ENCODE data around the gene ARHGAP26.

Gene ARHGAP26

GRCh38 chr5:143131972-143132371 is 361.8 kb downstream of the ARHGAP26 start:
- H3K36me3 ChIP-seq: peaks cover 32% of the 10 kb centered on the region
- H3K4me1 ChIP-seq (ENCODE audit: control insufficient read depth in 1 of 2, insufficient read depth in 1 of 2, low read depth in 1 of 2, low read length in 1 of 2): no peaks in the 10 kb centered on the region
- H3K4me3 ChIP-seq (ENCODE audit: low read depth in 1 of 2, low read length in 1 of 2): no peak overlapping the region
- no peaks in the 10 kb centered on the region for H3K9me3 ChIP-seq
- TF ChIP-seq CTCF (IDR thresholded peaks at IDR 0.05): no peak
- no peaks in the 10 kb centered on the region for H3K27me3 ChIP-seq
- H3K27ac ChIP-seq: no peak overlapping the region

- Histone ChIP-seq H3K4me1 (ENCODE audit: control insufficient read depth in 1 of 2, insufficient read depth in 1 of 2, low read depth in 1 of 2, low read length in 1 of 2) (no peaks in the 10 kb centered on the region), H3K27me3 (no peaks in the 10 kb centered on the region), H3K4me3 (ENCODE audit: low read depth in 1 of 2, low read length in 1 of 2) (no peak overlapping the region), H3K9me3 (no peaks in the 10 kb centered on the region), H3K27ac (no peak overlapping the region), H3K36me3 (peaks cover 40% of the 10 kb centered on the region)
- TF ChIP-seq CTCF (IDR thresholded peaks at IDR 0.05): no peak
These were observed 362.6 kb downstream of the ARHGAP26 start for GRCh38 chr5:143132739-143133138.

- H3K27ac ChIP-seq: no peak overlapping the region
- H3K27me3 ChIP-seq: no peaks in the 10 kb centered on the region
- H3K4me1 ChIP-seq (ENCODE audit: control insufficient read depth in 1 of 2, insufficient read depth in 1 of 2, low read depth in 1 of 2, low read length in 1 of 2): no peaks in the 10 kb centered on the region
- no peaks in the 10 kb centered on the region for H3K9me3 ChIP-seq
- TF ChIP-seq CTCF (IDR thresholded peaks at IDR 0.05): no peak
- no peak overlapping the region for H3K4me3 ChIP-seq (ENCODE audit: low read depth in 1 of 2, low read length in 1 of 2)
- H3K36me3 ChIP-seq: peaks cover 44% of the 10 kb centered on the region
These were observed 363.5 kb downstream of the ARHGAP26 start for GRCh38 chr5:143133721-143134120.

GRCh38 chr5:143134269-143134668 is 364.1 kb downstream of the ARHGAP26 start:
- Histone ChIP-seq H3K4me3 (ENCODE audit: low read depth in 1 of 2, low read length in 1 of 2) (no peak overlapping the region), H3K36me3 (peaks cover 47% of the 10 kb centered on the region), H3K9me3 (no peaks in the 10 kb centered on the region), H3K4me1 (ENCODE audit: control insufficient read depth in 1 of 2, insufficient read depth in 1 of 2, low read depth in 1 of 2, low read length in 1 of 2) (no peaks in the 10 kb centered on the region), H3K27me3 (no peaks in the 10 kb centered on the region), H3K27ac (no peak overlapping the region)
- TF ChIP-seq CTCF (IDR thresholded peaks at IDR 0.05): no peak

GRCh38 chr5:143134900-143135299 is 364.7 kb downstream of the ARHGAP26 start:
- Histone ChIP-seq H3K4me1 (ENCODE audit: control insufficient read depth in 1 of 2, insufficient read depth in 1 of 2, low read depth in 1 of 2, low read length in 1 of 2) (no peaks in the 10 kb centered on the region), H3K36me3 (peaks cover 54% of the 10 kb centered on the region), H3K27me3 (no peaks in the 10 kb centered on the region), H3K4me3 (ENCODE audit: low read depth in 1 of 2, low read length in 1 of 2) (no peak overlapping the region), H3K9me3 (no peaks in the 10 kb centered on the region), H3K27ac (no peak overlapping the region)
- TF ChIP-seq CTCF (IDR thresholded peaks at IDR 0.05): no peak

Data from neutrophil (primary cell).